Measurements from ENCODE around the gene DHCR24. TPM values are rescaled to one million over a fixed set of nuclear protein-coding genes. Genes with fewer than 3 reads are reported as not detected.

DHCR24 gene
- total RNA-seq, 2 donors from 2014 or later = 152 to 154 TPM

DNA sequence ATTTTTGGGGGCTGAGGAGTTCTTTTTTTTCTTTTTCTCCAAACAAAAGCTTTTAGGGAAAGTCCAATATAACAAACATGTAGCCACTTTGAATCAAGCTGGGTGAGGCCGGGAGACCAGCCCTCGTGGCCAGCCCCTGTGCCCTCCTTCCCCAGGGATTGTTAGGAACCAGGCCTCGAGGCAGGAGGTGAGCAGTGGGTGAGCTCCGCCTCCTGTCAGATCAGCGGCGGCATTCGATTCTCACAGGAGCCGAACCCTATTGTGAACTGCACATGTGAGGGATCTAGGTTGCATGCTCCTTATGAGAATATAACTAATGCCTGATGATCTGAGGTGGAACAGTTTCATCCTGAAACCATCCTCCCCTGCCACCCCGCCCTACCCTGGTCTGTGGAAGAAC is 44.0 kb downstream of the DHCR24 start:
- DNase-seq (ENCODE audit: low spot score) = no peak
- intact Hi-C loops (cut with DNase I) = no loop called here
- Histone ChIP-seq H3K36me3 (no peaks in the 10 kb centered on the region), H3K4me1 (replicated peaks) (no peaks in the 10 kb centered on the region), H3K27ac (no peak overlapping the region), H3K9me3 (no peaks in the 10 kb centered on the region), H3K4me3 (no peak overlapping the region), H3K27me3 (replicated peaks; ENCODE audit: insufficient read depth) (no peaks in the 10 kb centered on the region)
- WGBS = 77% methylated on average over 9 of the region's 9 CpGs
- TF ChIP-seq POLR2AphosphoS5 (IDR thresholded peaks at IDR 0.05) (no peak), POLR2A (IDR thresholded peaks at IDR 0.05) (no peak)
- TF ChIP-seq, protein P1, sequence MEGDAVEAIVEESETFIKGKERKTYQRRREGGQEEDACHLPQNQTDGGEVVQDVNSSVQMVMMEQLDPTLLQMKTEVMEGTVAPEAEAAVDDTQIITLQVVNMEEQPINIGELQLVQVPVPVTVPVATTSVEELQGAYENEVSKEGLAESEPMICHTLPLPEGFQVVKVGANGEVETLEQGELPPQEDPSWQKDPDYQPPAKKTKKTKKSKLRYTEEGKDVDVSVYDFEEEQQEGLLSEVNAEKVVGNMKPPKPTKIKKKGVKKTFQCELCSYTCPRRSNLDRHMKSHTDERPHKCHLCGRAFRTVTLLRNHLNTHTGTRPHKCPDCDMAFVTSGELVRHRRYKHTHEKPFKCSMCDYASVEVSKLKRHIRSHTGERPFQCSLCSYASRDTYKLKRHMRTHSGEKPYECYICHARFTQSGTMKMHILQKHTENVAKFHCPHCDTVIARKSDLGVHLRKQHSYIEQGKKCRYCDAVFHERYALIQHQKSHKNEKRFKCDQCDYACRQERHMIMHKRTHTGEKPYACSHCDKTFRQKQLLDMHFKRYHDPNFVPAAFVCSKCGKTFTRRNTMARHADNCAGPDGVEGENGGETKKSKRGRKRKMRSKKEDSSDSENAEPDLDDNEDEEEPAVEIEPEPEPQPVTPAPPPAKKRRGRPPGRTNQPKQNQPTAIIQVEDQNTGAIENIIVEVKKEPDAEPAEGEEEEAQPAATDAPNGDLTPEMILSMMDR (IDR thresholded peaks at IDR 0.05) = no peak

DNA sequence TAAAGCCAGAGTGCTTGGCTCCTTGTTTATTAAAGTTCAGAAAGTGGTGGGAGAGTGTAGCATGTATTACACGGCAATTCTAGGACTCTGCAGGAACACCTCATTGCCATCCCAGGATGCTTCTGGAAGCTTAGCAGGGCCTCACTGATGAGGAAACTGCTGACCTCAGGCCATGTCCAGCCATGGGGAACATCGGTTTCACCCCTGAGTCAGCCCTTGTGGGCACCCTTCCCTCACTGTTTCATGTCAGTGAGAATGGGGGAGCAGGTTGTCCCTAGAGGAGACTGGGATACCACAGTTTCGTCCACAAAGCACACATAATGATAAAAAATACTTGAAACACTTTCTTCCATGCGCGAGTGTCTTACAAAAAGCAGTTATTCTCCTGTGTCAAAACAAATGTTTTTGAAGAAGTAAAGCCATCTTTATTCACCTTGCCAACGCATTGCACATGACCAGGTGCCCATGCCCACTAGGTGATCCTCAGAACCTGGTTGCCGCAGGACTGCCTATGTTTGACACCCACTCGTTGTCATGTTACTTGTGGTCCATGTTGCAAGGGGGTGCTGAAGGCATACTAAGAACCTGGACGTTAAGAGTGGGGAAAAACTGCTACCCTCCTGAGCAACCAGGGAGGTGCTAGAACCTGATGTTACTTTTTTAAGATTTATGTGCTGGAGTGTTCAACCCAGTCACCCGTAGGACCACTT is 44.6 kb downstream of the DHCR24 start:
- TF ChIP-seq POLR2A (IDR thresholded peaks at IDR 0.05) = no peak
- TF ChIP-seq, protein P1 (IDR thresholded peaks at IDR 0.05) = no peak
- no peak for TF ChIP-seq POLR2AphosphoS5 (IDR thresholded peaks at IDR 0.05)
- 92% methylated on average over 10 of the region's 10 CpGs for WGBS
- DNase-seq (ENCODE audit: low spot score) = no peak
- Histone ChIP-seq H3K4me1 (replicated peaks) (no peaks in the 10 kb centered on the region), H3K4me3 (no peak overlapping the region), H3K9me3 (no peaks in the 10 kb centered on the region), H3K36me3 (no peaks in the 10 kb centered on the region), H3K27ac (no peak overlapping the region), H3K27me3 (replicated peaks; ENCODE audit: insufficient read depth) (no peaks in the 10 kb centered on the region)
- intact Hi-C loops (cut with DNase I) = no loop called here

DNA sequence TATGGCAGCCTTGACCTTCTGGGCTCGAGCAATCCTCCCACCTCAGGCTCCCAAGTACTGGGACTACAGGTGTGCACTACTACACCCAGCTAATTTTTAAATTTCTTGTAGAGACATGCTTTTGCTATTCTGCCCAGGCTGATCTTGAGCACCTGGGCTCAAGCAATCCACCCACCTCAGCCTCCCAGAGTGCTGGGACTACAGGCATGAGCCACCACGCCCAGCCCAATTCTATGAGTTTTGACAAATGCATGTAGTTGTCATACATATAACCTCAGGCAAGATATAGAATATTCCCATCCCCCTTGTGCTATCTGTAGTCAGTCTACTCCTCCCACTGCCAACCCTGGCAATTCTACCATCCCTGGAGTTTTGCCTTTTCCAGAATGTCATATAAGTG is 47.2 kb downstream of the DHCR24 start:
- TF ChIP-seq POLR2AphosphoS5 (IDR thresholded peaks at IDR 0.05) (no peak), POLR2A (IDR thresholded peaks at IDR 0.05) (no peak)
- TF ChIP-seq, protein P1 (IDR thresholded peaks at IDR 0.05) = no peak
- Histone ChIP-seq H3K4me1 (replicated peaks) (no peaks in the 10 kb centered on the region), H3K27ac (no peak overlapping the region), H3K27me3 (replicated peaks; ENCODE audit: insufficient read depth) (no peaks in the 10 kb centered on the region), H3K9me3 (no peaks in the 10 kb centered on the region), H3K36me3 (no peaks in the 10 kb centered on the region), H3K4me3 (no peak overlapping the region)
- DNase-seq (ENCODE audit: low spot score) = no peak
- intact Hi-C loops (cut with DNase I) = no loop called here
- WGBS = 50% methylated on average over 2 of the region's 2 CpGs

DNA sequence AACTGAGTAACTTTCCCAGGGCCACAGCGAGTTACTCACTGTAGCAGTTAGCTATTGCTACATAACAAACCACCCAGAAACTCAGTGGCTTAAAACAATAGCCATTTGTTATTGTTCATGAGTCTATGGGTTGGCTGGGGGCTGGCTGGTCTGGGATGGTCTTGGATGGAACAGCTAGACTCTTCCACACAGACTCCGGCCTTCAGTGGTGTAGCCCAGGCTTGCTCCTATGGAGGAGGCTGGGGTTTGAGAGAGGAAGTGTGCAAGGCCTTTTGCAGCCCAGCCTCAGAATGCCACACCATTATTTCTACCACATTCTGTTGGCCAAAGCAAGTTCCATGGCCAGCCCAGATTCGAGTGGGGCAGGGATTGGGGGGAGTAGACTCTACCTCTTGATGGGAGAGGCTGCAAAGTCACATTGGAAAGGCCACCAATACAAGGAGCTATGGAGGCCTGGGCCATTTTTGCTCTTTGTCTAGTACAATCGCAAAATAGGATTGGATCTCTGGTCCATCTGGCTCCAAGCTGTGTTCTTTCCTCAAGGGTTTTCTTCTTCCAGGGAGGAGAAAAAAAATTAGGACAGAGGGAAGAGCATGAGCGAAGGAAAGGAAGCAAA is 48.3 kb downstream of the DHCR24 start:
- Histone ChIP-seq H3K36me3 (no peaks in the 10 kb centered on the region), H3K4me3 (no peak overlapping the region), H3K9me3 (no peaks in the 10 kb centered on the region), H3K27ac (no peak overlapping the region), H3K4me1 (replicated peaks) (peaks cover 2% of the 10 kb centered on the region), H3K27me3 (replicated peaks; ENCODE audit: insufficient read depth) (no peaks in the 10 kb centered on the region)
- intact Hi-C loops (cut with DNase I) = no loop called here
- WGBS = 94% methylated on average over 5 of the region's 5 CpGs
- DNase-seq (ENCODE audit: low spot score) = no peak
- TF ChIP-seq POLR2A (IDR thresholded peaks at IDR 0.05) (no peak), POLR2AphosphoS5 (IDR thresholded peaks at IDR 0.05) (no peak)
- TF ChIP-seq, protein P1 (IDR thresholded peaks at IDR 0.05) = no peak
